GM19463 (cell line): ENCODE data around the gene PFKFB1.
"Not testable (repeated sequence)": the region's sequence is repeated elsewhere in the genome, so short reads cannot be mapped to it uniquely, and the experiment has no call there.

Experiments
- ATAC-seq: cut with Tn5 transposase; IDR thresholded peaks from one replicate; pipeline ENCODE4 v1.9.1; 2021; ENCODE audit warnings: mild to moderate bottlenecking, moderate library complexity; ENCODE audit not compliant: unreplicated experiment

PFKFB1 gene

DNA sequence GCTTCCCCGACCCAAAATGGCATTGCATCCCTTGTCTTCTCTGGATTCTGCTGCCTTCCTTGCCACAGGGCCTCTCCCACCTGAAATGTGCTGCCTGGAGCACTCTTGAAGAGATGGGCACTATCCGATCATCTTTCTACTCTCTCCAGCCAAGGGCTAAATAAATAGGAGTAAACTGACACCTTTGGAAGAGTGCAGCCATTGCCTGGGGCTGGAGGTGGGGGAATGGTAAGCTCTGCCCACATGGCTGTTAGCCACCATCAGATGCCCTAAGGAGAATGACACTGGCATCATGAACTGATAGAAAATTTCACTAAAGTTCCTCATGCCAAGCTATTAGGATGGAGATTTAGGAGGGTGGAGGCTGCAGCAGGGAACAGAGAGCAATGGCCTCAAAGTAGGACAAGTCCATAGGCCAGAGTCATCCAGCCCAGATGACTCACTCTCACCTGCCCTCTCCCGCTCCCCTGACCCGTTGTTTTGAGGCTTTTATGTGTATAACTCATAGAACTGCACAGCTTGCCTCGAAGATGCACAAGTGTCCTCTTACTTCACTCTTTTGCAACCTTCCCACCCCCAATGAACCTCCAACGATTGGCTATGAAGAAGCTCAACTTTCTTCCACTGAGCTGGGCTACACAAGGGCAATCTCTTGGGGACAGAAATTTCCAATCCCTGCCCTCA is 822 bp upstream of the PFKFB1 start:
- ATAC-seq = no peak

DNA sequence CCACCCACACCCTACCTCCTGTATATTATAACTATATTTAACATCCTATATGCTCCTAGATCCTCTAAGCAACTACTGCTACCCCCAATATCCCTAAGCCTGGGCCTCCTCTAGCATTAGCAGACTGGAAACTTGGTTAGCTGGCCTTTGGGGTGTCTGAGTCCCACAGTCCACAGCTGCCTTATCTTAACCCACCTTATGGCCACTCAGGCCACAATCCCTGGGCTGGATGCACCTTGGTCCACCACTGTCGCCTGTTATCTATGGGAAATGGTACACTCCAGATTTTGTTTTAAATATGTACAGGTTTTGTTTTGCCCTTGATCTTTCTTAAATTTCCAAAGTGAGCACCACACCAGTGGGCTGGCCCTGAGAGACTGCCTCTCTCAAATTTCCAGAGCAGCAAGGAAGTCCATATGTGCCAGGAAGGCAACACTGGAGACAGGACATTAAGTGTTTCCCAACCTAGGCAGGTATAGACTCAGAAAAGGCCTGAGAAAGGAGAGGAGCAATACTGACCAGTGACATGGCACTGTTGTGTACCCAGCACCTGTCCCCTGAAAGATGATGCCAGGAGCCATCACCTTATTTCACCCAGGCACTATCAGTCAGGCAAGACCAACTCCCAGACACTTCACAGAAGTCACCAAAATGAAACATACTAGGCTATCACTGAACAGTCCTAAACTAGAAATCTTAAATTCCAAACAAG is 921 bp downstream of the PFKFB1 start:
- ATAC-seq = no peak

DNA sequence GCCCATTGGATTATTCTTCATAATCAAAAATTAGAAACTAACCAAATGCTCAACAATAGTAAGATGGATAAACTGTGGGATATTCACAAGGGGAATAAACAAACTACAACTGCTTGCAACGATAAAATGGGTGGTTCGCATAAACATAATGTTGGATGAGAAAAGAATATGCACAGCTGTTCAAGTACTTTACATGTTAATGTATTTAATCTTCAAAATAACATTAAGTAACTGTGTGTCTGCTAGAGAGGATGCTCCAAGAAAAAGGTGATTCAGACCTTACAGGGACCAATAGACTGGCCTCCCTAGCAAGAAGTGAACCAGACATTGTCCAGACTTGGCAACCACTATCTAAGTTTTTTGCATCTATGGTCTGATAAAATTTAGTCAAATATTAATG is 2.3 kb downstream of the PFKFB1 start:
- ATAC-seq = no peak

DNA sequence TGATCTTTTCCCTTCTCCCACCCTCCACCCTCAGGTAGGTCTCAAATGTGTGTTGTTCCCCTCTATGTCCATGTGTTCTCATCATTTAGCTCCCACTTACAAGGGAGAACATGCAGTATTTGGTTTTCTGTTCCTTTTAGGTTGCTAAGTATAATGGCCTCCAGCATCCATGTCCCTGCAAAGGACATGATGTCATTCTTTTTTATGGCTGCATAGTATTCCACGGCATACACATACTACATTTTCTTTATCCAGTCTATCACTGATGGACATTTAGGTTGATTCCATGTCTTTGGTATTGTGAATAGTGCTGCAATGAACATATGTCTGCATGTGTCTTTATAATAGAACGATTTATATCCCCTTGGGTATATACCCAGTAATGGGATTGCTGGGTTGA is 10.7 kb downstream of the PFKFB1 start:
- not testable (repeated sequence) for ATAC-seq

DNA sequence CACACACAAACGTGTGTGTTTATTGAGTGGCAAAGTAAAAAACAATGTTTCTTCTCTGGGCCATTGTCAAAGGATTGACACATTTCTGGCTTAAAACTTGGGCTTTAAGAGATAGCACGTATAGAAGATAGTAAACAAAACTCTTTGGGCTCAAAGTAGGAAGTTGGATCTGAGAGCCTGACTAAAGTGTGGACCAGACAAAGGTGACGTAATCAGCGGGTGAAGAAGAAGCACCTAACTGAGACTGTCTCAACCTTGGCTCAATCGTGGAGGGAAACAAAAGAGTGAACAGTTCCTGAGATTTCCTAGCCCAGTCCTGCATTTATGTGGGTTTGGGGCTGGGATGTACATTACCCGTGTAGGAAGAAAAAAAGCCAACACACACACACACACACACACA is 13.7 kb downstream of the PFKFB1 start:
- no peak for ATAC-seq

DNA sequence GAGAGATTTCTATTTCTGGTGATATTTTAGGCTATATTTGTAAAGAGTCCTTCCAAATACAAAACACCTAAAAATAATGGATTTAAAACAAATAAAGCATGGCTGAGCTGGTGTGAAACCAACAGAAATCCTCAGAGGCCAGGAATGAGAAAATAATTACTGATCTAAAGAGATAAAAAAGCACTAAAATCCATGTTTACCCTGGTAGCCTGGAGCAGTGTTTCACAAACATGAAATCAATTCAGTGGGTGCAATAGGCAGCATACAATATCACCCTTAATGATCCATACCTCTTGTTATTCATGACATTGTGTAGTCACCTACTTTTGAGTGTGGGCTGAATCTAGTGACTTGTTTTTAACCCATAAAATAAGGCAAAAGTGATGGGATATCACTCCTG is 14.6 kb downstream of the PFKFB1 start:
- no peak for ATAC-seq

DNA sequence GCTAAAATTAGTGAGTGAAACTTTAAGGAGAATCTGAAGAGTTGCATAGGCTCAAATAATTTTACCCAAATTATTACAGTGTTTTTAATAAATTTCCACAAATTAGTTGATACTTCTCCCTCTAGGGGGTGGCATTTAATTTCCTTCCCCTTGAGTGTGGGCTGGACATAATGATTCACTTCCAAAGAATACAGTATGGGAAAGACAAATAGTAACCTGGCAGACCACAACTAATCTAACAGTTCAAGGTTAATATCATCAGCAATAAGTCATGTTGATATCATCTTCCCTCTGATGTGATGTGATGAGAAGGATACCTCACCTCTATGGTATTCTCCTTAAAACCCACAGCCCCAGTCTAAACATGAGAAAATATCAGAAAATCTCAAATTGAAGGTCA is 15.5 kb downstream of the PFKFB1 start:
- ATAC-seq = no peak

DNA sequence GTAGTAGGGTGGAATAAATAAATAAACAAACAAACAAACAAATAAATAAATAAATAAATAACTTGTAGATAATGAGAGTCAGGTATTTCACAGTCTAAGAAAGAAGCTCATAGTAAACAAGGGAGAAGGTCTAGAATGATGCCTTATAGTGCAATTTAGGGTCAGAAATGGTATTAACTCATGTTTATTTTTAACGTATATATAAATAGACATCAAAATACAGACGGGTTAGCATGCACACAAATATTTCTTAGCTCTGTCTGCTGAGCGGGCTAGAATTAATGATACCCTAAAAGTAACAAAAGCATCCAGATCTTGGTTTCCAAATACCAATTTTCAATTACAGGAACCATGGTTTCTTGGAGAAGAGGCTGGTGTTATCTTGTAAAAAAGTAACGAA is 16.6 kb downstream of the PFKFB1 start:
- no peak for ATAC-seq

DNA sequence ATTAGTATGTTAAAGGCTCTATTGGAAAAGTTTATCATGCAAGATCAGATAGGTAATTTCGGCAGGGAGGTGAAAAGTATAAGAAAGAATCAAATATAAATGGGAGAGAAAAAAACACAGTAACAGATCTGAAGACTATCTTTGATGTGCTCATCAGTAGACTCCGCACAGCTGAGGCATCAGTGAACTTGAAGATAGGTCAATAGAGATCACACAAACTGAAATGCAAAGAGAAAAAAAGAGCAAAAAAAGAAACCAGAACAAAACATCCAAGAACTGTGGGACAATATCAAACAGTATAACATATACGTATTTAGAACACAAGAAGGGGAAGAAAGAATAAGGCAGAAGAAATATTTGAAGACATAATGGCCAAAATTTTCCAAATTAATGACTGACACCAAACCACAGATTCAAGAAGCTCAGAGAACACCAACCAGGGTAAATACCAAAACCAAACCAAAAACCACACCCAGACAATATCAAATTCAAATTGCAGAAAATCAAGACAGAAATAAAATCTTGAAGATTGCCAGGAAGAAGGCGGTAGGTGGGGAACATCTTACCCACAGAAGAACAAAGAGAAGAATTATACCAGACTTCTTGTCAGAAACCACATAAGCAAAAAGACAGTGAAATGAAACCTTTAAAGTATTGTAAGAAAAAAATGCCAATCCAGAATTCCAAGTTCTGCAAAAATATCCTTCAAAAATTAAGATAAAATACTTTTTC is 29.1 kb downstream of the PFKFB1 start:
- no peak for ATAC-seq

DNA sequence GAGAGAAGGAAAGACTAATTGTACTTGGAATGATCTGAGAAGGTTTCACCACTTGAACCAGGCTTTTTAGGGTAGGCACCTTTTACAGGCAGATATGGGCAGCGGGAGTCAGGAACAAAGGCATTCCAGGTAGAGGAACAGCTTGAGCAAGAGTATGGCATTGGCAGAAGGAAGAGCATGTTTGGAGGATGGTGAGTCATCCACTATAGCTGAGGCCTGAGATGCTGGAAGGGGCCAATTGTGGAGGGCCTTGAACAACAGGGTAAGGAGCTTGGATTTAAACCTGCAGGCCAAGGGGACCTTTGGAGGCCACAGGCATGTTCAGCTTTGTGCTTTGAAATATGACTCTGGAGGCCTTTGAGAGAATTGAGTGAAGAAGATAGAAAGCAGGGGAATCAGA is 32.2 kb downstream of the PFKFB1 start:
- no peak for ATAC-seq

DNA sequence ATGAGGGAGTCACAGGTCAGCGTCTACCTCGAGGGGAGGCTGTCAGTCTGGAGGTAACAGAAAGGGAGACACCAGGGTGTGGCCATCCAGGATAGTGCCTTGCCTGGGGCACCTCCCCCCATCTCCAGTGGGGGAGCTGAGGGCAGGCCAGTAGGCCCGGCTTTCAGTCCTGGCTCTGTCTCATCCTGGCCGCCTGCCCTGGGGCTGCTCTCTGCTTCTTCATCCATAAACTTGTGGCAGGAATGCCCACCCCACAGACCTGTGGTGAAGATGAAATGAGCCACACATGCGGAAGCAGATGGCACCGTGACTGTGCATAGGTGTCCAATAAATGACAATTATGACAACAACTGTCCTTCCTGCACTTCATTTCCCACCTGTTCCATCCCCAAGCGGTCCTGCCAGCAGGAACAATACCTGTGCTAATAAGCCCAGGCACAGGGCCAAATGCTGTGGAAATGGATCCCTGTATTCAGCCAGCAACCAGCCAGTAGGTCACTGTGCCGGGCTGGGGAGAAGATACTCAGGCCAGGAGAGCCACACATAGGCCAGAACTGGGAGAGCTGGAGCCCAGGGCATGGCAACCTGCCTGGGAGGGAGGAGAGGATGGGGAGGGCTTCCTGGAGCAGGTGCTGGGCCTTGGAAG is 43.1 kb downstream of the PFKFB1 start:
- no peak for ATAC-seq

DNA sequence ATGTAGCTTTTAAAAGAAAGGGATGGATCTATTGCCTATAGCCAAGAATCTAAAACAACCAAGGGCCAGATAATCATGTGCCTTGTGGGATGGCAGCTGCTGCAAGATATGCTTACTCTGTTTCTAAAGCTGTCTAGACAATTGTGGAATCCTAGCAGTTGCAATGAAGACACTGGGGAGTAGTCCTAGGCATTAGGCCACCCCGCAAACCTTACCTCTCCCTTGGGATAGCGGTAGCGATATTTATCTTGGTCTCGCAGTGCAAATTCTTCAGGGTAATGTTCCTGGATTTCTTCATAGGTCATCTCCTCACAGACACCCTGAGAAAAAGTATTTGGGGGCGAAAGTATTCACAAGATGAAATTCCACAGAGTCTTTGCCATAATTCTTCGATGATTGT is 48.8 kb downstream of the PFKFB1 start:
- no peak for ATAC-seq

DNA sequence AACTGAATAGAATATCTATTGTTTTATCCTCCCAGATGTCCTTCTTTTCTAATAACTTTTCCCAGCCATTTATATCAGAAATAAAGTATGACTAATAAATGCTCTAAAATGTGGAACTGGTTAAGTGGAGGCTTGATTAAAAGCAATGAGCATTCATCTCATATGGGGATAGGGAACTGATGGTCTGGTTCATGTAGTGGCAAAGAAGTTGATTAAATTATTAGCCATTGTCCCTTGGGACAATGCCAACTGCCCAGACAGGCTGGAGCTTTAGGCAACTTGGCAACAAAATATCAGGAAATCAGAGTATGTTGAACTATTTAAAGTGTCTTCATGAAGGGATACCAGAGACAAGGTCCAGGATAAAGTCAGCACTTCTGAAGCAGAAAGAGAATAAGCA is 49.2 kb downstream of the PFKFB1 start:
- ATAC-seq = no peak

DNA sequence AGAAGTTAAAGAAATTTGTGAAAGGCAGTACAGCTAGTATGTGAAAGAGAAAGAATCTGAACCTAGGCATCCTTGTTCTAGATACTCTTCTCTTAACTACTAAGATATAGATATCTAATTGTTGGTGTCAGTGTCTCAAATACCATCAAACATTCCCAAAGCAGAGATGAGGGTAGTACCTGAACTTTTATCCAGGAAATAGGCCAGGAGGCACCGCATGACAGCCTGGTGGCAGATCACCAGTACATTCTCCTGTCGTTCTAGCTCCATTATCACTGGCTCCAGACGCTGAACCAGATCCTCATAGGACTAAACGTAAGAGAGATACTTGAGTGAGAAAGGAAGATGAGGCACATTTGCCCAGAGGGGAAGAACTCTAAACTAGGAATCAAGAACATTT is 56.6 kb downstream of the PFKFB1 start:
- ATAC-seq = no peak

DNA sequence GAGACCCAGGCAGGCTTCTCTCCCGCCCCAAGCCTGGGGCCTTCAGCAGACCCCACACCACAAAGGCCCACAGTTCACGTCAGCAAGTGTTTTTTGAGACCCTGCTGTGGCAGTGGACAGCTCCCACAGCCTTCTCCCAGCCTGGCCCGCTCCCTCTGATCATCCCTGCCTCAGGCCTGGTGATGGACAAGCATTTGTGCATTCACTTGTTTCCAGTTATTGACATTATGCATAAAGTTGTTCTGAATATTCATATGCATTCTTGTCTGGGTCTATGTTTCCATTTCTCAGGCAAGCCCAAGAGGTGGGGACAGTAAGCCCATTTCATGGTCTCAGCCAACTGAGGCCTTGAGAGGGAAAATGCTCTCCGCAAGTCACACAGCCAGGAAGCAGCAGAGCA is 58.7 kb downstream of the PFKFB1 start:
- ATAC-seq = no peak

DNA sequence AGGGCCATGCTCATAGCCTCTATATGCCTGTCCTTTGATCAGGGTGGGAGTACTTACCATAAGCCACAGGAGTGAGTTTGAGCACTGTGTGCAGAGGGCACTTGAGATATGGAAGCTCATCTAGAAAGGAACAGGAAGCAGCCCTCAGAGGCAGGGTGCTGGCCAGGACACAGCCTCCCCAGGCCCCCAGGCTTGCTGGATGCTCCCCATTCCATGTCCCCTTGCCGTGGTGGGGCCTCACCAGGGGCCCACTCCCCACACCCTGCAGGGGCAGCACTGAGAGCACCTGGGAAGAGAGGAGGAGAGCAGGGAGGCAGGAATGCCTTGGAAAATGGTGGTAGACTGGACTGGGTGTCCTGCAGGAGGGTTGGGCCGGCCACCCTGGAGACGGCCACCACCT is 59.1 kb downstream of the PFKFB1 start:
- no peak for ATAC-seq

DNA sequence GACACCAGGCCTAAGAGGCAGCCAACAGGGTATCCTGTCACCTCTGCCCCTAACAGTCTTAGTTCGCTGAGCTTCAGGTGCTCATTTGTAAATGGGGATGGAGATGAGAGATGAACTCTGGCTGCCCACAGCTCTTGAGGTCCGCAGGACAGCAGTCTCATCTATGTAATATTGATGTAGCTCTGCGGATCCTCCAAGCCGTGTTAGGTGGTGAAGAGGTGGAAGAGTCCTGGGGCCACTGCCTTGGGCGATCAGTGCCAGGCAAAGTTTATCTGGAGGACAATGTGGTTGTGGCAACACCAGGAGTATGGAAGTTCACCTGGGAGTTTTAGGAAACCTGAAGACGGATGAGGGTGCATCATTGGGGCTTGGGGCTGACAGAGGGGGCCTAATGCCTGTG is 59.9 kb downstream of the PFKFB1 start:
- ATAC-seq = no peak

DNA sequence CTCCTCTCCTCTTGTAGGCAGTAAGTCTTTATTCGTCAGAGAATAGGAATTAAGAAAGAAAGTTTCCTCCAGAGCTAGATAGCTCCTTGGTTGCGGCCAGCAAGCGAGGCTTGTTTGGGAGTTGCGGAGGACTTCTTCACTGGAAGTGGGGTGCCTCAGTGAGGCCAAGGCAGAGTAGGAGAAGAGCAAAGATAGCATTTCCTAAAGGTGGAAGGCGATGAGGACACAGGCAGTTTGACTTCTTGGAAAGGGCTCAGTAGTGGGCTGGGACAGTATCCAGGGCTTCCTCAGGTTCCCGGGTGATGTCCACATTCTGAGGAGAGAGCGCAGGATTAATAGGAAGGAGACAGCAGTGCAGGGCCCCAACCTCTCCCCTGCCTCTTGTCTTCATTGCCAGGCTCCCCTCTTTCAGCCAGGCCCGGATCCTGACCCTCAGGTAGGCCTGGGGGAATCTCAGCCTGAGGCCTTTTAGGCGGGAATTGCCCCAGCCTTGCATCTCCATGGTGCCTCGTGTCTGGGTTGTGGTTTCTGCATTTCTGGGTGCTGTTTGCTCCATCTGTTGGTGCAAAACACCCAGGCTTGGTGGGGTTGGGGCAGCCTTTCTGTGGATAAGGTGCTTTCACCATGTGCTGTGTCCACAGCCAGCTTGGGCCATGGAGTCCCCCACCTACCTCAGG is 60.7 kb downstream of the PFKFB1 start:
- ATAC-seq = no peak

DNA sequence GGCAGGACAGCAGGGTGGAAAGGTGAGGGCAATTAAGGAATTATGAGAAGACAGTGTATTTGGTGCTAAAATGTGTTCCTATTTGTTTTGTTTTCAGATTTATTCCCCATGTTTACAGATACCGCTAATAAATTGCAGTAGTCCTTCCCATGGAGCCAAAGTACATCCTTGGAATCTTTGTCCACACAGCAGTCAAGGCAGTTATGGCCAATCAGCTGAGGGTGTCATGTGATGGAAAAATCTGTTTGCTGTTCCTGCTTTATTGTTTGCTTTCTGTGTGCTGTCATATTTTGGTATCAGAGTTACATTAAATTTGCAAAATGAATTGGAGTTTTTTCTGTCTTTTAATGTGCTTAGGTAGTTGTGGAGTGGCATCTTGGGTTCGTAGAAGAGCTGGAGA is 62.9 kb downstream of the PFKFB1 start:
- no peak for ATAC-seq

DNA sequence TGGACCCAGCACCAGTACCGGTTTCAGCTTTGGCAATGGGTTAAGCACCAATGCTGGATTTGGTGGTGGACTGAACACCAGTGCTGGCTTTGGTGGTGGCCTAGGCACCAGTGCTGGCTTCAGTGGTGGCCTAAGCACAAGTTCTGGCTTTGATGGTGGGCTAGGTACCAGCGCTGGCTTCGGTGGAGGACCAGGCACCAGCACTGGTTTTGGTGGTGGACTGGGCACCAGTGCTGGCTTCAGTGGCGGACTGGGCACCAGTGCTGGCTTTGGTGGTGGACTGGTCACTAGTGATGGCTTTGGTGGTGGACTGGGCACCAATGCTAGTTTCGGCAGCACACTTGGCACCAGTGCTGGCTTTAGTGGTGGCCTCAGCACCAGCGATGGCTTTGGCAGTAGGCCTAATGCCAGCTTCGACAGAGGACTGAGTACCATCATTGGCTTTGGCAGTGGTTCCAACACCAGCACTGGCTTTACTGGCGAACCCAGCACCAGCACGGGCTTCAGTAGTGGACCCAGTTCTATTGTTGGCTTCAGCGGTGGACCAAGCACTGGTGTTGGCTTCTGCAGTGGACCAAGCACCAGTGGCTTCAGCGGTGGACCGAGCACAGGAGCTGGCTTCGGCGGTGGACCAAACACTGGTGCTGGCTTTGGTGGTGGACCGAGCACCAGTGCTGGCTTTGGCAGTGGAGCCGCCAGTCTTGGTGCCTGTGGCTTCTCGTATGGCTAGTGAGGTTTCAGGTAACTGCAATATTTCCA is 63.5 kb downstream of the PFKFB1 start:
- no peak for ATAC-seq
